Hematopoietic multipotent progenitor cell (in vitro differentiated cells): ENCODE measurements around the gene NBEAL1. TPM values are rescaled to one million over a fixed set of nuclear protein-coding genes. Genes with fewer than 3 reads are reported as not detected.
A peak's percentile ranks its signal among the peaks of the same experiment; 100 is the strongest.
"Not testable (repeated sequence)": the region's sequence is repeated elsewhere in the genome, so short reads cannot be mapped to it uniquely, and the experiment has no call there.

ENCODE experiments used
- DNase-seq, 3 donors: peaks; one replicate each; pipeline ENCODE4 v3.0.0-alpha.2; 2011 to 2015; ENCODE audit warnings: low read depth in 2 of 3, low spot score in 2 of 3
- small RNA-seq: library from RNA; depleted of rRNA; stranded (forward); fragments of <200 nt; gene quantifications from one replicate; pipeline ENCODE3, GENCODE V24; 2012
- total RNA-seq: library from RNA; depleted of rRNA; stranded (reverse); fragments of >200 nt; gene quantifications from one replicate; pipeline ENCODE4 v1.2.3, GENCODE V29; 2012

NBEAL1 gene
- total RNA-seq, 1 donor = 6.7 TPM

- no peak for DNase-seq
Observed at GRCh38 chr2:203200866-203201265, 186.2 kb downstream of the NBEAL1 start.

GRCh38 chr2:203201426-203201825, 186.8 kb downstream of the NBEAL1 start:
- no peak for DNase-seq

- no peak for DNase-seq
Observed at GRCh38 chr2:203209538-203209937, 194.9 kb downstream of the NBEAL1 start.

- DNase-seq = peak in 2 of 3 donors; percentile 27 to 58
Observed at GRCh38 chr2:203225423-203226039, 210.9 kb downstream of the NBEAL1 start.

- DNase-seq = not testable (repeated sequence)
Observed at GRCh38 chr2:203229674-203230073, 215.0 kb downstream of the NBEAL1 start.

GRCh38 chr2:203237346-203238238, 222.9 kb downstream of the NBEAL1 start:
- no peak for DNase-seq

- no peak for DNase-seq
Observed at GRCh38 chr2:203238292-203238703, 223.6 kb downstream of the NBEAL1 start.

GRCh38 chr2:203238704-203239526, 224.2 kb downstream of the NBEAL1 start, which contains the start of gene CYP20A1:
TSS of gene CYP20A1 (plus strand) at chr2:203239018. CDS start at chr2:203239063, 45 bp downstream.
- peak; percentile 94 to 97 (median 97) for DNase-seq

GRCh38 chr2:203240491-203240890, 225.8 kb downstream of the NBEAL1 start:
- DNase-seq = no peak

GRCh38 chr2:203242518-203242917, 227.8 kb downstream of the NBEAL1 start:
- DNase-seq = no peak

- no peak for DNase-seq
Observed at GRCh38 chr2:203246646-203247045, 232.0 kb downstream of the NBEAL1 start.

- no peak for DNase-seq
Observed at GRCh38 chr2:203252818-203253217, 238.1 kb downstream of the NBEAL1 start.

- not testable (repeated sequence) for DNase-seq
Observed at GRCh38 chr2:203253422-203254095, 238.9 kb downstream of the NBEAL1 start.

GRCh38 chr2:203261326-203262159, 246.9 kb downstream of the NBEAL1 start:
- no peak for DNase-seq

Small RNAs within 50 kb of the gene (small RNA-seq; reads per million reads assigned to genes)
- gene AC010900.2 = not detected
- gene RF00408 = not detected
- gene RN7SL670P = not detected

Other genes starting within 250 kb of the NBEAL1 start
- 4.6 TPM for gene ICA1L, start 143.1 kb upstream of the NBEAL1 start, total RNA-seq
- gene WDR12, start 103.2 kb upstream of the NBEAL1 start, total RNA-seq = 8.3 TPM
- gene CARF, start 102.6 kb upstream of the NBEAL1 start, total RNA-seq = 9.2 TPM
- gene CYP20A1, start 224.1 kb downstream of the NBEAL1 start, total RNA-seq = 12.7 TPM